Suppressor macrophage (primary cell): ENCODE results near the gene PGLYRP2.

Source experiments
- DNase-seq, 4 experiments: peaks; one replicate each; pipeline ENCODE4 v3.0.0-alpha.2; 2020 to 2022

Gene PGLYRP2

DNA sequence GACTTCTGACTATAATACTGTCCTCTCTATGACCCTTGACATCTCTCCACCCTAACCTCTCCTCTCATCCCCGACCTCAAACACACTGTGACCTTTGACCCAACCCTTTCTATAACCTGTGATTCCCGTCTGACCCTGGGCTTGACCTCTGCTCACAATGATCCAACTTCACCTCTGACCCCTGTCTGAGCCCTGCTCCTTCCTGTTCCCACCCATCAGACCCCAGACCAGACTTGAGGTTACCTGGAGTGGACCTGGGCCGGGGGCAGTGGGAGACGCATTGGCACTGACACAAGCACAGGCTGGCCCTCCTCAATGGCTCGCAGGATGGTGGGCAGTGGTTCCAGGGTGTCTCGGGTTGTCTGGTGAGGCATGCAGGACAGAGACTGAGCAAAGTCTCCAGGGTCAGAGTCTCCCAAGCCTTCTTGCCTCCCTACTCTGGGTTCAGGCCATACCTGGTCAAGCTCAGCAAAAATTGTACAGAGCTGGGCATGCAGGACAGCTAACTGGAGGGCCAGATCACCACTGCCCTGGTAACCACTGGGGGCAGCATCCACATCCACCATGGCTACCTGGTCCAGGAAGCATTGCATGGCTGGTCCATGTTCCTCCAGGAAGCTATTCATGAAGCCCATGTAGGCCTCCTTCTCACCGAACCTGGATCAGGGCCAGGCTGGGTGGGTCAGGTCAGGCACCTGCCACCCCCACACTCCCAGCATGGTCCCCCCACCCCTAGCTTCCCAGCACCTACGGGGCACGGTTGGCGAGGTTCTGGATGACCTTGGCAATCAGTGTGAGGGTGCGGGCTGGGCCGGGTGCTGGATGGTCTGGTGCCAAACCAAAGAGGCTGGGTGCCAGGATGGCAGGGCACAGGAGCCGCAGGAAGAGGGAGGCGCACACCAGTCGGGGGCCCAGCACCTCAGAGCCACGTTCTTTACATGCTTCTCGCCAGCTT, 25.1 kb downstream of the PGLYRP2 start:
- no peak for DNase-seq

DNA sequence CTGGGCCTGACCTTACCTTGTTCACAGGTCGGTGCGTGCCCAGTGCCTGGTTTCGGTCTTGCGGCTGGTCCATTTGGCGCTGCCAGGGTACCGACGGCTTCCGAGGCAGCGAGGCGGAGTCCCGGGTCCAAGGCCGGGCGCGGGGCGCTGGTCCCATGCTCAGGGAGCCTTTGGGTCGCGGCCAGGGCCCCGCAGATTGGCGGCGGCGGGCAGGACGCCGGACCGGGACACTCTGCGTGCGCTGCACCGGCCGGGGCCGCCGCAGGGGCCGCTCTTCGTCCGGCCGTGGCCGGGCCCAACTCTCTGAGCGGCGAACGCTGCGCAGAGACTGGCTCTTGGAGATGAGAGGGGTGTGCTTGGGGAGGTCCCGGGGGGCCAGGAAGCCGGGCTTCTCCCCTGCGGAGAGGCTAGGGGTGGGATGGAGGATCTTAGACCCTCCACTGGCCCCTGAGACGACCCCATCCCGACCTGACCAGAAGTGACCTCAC, 26.2 kb downstream of the PGLYRP2 start:
- no peak for DNase-seq

DNA sequence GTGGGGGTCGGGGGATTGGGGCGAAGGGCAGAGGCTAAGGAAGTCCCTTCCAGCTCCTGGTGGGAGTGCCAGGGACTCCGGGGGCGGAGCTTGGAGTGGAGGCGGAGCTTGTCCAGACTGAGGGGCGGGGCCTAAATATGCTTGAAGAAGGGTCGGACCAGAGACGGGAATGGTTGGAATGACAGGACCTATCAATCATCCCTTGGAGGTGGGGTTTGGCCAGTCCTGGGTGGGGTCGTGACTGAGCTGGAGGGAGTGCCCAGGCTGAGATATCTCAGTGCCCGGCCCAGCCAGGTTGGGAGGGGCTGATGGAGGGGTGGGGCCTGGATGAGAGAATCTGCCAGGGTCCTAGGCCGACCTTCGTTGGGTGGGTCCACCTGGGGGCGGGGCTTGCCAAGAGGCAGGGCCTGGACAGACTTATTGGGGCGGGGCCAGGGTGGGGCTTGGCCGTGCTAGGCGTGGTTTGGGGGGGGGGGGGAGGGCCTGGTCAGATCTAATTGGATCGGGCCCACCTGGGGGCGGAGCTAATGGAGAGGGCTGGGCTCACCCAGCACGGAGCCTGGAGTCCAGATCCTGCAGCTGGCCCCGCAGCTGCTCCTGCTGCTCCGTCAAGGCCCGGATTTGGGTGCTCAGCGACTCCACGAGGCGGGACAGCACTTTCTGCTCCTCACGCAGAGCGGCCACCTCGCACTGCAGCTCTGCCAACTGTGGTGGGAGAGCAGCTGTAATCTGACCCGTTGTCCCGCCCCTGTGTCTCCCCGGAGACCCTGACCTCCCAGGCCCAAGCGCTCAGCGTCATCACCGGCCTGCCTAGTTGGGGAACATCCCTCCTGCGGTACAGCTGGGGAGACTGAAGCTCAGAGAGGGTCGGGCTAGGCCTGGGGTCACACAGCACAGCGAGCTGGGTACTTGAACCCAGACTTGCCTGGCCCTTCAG, 26.9 kb downstream of the PGLYRP2 start:
- DNase-seq = peak; percentile 22 to 38 (median 24)

DNA sequence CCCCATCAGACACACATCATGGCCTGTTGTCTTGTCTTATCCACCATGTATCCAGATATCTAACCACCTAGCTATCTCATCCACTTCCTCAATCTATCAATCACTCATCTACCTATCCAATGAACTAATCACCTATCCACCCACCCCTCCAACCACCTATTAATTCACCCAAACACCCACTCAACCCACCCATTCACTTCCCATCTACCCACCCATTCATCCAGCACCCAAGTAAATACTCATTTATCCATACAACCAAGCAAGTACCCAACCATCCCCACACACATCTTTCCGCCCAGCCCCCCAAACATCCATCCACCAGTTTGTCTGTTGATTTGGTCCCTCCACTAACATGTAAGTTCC, 28.8 kb downstream of the PGLYRP2 start:
- DNase-seq = no peak

DNA sequence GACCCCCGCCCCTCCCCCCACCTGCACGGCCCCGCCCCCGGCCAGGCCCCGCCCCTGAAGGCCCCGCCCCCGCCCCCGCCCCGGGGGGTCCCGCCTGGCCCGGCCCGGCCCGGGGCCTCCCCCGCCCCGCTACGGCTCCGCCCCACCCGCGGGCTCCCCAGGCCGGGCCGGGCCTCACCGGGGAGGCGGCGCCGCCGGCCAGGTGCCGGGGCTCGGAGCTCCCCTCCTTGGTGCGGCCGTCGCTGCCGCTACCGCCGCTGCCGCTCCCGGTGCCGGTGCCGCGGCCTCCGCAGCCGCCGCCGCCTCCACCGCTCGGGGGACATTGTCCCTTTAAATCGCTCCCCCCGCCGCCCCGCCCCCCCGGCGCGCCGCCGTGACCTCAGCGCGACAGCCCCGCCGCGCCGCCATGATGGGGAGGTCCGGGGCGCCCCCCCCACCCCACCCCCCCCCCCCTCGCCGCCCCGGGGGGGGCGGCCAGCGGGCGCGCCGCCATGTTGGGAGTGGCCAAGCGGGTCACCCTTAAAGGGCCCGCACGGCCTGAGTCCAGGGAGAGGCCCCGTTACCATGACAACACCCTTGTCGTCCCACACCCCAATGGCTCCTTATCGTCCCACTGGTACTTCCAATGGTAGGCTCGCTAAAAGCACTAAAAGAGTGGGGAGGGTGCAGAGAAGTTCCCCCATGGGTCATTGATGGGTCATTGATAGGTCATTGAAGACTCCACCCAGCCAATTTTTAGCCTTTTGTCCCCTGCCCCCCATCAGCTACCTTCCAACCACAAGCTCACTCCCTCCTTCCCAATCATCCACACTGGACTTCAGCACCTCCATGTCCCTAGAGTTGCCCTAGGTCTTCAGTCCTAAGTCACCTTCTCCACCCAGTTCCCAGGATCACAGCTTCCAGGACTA, 29.4 kb downstream of the PGLYRP2 start, which contains the start of gene WIZ:
WIZ (minus strand) TSS at position 337 of the 908 bp plus-strand sequence. CDS start 1,649 bp downstream, outside the sequence.
- DNase-seq = peak; percentile 75 to 94 (median 86)

DNA sequence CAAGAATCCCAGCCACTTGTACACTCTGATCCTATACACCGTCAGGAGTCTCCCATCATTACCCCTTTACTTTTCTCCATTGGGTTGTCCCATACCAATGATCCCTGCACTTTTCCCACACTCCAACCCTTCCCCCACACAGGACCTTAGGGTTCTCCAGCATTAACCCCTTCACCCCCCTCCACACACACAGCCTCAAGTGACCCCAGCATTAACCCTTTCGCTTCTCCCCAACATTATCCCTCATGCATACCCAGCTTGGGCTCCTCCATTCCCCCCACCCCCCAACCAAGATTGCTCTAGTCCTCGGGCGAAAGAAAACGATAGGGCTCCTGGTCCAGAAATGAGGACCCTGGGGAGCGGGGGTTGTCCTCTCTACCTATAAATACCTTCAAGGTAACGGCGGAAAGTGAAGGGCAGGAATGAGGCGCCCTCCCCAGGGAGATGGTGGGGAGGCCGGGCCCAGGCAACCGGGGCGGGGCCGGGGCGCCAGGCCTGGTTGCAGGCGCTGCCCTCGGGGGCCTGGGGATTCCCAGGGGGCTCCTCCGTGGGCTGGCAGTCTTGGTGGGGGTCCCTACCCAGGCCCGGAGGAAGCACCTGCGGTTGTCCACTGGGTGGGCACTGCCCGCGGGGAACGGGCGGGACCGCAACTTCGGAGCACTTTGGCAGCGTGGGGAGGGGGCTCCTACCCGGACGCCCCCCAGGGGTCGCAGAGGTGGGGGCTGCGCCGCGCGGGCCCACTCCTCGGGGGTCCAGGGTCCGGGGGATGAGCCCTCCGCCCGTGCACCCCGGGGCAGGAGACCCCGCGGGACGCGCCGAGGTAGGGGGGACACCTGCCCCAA, 30.3 kb downstream of the PGLYRP2 start:
- no peak for DNase-seq

DNA sequence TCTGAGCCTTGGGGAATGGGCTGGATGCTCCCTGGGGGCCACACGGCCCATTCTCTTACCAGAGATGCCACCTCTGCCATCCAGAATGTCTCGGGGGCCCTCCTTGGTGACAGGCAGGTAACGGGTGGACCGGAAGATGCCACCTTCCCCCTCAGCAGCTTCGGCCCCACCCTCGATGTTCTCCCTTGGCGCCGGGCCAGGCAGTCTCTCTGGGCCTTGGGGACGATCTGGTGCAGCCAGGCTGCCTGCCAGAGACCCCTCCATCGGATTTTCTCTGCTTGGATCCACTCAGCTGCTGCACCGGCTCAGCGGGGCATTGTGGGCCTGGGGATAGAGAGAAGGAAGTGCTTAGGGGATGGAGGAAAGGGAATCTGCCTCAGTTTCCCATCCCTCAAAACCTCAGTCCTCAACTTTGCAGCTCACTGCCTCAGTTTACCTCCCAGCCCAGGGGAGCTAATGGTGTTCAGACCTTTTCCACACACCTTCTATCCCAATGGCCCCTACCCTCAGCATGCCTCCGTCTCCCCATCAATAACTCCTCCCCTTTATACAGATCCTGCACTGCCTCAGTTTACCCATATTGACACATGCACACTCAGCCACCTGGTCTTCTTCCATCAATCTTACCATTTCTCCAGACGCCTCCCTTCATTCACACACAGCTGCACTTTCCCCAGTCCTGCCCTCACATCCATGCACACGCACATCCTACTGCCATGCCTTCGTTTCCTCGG, 31.1 kb downstream of the PGLYRP2 start:
- DNase-seq = no peak

DNA sequence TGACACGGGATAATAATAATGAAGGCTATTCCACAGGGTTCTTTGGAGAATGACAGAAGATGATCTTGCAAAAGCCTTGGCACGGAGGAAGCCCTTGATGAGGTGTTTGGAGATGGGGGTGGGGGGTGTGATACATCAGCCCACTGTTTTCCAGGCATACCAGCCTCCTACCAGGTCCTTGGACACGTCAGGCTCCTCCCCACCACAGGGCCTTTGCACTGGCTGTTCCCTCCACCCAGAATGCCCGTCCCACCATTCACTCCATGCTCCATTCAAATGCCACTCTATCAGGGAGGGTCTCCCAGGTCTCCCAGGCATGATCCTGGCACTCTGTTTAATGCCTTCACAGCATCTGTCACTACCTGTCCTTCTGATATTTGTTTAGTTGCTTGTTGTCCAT, 32.2 kb downstream of the PGLYRP2 start:
- DNase-seq = no peak

DNA sequence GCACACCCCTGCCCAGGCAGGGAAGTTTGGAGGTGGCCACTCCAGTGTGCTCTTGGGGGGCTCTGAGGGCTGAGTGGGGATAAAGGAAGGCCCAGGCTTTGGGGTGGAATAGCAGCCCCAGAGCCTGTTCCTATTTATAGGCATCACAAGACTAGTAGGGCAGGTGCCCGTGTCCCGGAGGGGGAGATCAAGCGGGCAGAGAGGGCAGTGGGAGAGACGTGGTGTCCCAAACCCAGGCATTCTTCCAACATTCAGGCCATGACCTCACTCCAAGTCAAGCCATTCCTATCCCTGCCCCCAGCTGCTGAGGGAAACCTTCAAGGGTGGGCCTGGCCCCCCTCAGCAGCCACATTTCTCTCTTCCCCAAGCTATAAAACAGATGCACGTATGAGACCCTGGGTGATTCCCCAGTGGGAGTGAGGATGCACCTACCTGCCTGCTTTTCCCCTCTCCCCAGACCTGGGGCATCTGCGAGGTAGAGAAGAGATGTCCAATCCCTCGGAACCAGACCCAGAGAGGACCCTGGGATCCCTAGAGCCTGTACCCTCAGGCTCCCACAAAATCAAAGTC, 33.4 kb downstream of the PGLYRP2 start:
- DNase-seq = no peak

DNA sequence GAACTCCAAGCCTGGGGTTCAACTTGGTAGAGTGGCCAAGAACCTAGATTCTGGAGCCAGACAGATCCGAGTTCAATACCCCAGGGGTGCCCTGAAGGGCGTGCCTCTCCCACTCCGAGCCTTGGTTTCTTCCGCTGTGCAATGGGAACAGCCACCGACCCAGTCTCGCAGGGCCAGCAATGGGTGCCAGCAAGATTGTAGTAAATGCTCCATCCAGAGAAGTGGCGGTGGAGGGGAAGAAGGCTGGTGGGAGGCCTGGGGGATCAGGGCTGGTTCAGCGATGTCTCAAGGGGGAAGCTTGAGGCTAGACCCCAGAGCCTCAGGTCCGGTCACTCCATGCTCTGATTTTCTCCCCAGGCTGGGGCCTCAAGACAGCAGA, 34.1 kb downstream of the PGLYRP2 start:
- no peak for DNase-seq

DNA sequence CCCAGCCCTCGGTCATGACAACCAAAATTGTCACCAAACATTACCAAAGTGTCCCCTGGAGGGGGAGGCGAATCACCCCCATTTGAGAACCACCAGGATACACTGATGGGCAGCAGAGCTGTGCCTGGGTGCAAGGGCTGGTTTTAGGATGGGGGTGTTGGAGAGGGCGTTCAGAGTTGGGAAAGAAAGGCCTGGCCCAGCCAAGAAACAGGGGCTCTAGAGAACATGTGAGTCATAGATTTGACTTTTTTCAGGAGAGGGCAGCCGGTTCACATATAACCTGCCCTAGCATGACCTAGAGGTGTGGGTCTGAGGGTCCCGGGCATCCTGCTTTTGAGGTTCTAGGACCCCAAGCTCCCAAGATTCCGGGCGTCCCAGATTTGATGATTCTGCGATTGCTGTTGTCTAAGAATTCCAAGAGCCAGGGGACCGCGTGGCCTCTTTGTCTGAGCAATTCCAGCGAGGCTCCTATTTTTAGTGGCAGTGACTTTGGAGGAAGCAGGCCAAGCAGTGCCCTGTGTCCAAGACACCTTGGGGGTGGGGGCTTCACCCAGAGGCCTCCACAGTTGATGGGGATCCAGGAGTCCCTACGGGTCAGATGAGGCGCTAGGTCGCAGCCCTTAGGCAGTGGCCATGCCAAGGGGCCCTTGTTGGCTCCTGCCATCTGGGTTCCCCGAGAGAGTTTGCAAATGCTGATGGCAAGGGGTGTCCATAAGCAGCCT, 34.6 kb downstream of the PGLYRP2 start:
- no peak for DNase-seq

DNA sequence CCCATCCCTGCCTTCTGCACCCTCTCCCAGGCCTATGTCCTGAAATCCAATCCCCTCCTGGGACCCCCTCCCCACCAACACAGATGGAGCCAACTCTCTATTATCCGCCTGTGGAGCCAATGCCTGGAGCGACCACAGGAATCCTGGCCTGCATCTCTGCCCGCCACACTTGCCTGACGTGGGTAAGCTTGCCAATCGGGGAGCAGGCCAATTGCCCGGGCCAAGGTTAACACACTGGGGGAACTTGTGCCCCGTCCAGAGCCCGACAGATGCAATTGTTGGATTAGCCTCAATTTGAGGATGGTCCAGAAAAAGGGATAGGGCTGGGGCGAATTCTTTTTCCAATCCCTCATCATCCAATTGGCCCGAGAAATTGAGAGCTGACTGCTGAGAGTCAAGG, 35.5 kb downstream of the PGLYRP2 start:
- DNase-seq = no peak

DNA sequence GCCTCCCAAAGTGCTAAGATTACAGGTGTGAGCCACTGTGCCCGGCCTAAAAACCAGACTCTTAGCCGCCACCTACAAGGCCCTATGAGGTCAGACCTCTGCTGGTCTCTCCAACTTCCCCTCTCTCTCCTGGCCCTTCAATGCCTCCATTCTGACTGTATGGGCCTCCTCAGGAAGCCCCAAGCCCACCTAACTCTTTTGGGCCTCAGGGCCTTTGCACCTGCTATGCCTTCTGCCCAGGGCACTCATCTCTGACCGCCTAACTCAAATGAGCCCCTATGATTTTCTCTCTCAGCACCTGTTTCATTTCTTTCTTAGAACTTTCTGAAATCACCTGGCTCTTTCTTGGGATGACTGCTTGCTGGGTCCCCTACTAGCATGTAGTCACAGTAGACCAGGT, 36.0 kb downstream of the PGLYRP2 start:
- DNase-seq = no peak

DNA sequence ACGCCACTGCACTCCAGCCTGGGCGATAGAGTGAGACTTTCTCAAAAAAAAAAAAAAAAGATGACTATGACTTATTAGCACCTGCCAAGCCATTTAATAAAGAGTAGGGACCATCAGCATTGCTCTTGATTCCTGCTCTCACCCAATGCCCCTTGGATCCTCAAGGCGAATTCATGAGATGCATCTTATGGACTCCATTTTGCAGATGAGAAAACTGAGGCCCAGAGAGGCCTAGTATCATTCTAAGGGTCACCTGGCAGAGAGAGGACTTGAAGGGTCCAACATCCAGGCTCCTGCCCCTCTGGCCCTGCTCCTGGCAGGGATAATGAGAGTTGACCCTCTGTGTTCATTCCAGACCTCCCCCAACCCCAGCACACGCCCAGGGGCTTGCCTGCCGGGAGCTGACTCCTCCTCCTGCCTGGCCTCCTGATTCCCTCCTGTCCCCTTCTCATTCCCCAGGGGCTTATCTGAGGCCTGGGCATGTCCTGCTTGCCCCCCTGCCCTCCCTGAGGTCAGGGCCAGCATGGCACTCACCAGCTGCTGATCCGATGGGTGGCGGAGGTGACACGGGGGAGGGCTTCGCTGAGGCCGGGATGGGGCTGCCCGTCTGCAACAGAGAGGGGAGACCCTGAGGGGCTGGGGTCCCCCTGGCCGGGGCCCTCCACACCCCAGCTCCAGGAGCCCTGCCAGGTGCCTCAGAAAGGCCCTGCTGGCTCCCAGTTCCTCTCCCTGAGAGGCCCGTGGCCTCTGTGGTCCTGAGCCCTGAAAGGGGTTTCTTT, 37.0 kb downstream of the PGLYRP2 start:
- no peak for DNase-seq

DNA sequence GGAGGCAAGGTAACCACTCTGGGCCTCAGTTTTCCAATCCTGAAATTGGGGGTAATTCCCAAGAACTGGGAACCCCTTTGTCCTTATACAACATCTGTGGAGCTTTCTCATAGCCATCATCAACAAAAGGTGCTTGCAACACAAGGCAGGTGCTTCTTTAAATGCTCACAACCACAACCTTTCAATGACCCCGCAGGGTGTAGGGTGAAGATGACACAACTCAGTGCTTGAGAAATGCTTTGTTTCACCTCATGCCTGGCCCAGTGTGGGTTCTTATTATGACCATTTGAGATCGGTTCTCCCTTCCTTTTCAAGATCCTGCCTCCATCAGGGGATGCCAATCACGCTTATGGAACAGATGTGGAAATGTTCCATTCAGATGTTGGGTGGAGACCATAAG, 38.0 kb downstream of the PGLYRP2 start:
- no peak for DNase-seq

DNA sequence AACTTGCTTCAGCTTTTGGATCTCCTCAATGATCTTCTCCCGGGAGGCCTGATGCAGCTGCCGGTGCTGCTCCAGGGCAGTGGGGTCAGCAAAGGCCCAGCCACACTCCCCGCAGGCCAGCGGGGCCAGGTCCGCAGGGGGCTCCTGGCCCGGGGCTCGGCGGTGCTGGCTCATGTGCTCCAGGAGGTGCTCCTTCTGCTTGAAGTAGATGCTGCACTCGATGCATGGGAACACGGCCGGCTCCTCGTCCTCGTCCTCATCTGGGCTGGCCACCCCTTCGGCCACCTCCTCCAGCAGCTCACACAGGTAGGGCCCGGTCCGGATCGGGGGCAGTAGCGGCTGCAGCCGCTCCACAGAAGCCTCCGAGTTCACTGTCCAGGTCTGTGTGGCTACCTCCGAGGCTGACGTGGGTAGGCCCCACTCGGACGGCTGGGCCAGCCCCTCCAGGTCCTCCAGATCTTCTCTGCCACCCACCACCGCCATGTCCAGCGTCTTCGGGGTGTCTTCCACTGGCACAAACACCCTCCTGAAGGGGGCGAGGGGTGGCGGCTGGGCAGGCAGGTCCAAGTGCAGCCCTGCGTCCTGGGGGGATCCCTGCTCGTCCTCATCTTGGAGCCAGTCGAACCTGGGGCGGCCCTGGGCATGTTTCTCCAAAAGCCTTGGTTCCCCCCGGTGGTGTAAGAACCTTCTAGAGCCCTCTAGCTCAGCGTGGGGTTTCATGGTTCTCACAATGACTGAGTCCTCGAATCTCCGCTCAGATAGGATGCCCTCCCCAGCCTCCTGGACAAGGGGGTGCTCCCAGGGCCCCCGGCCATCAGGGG, 39.3 kb downstream of the PGLYRP2 start:
- DNase-seq = no peak

DNA sequence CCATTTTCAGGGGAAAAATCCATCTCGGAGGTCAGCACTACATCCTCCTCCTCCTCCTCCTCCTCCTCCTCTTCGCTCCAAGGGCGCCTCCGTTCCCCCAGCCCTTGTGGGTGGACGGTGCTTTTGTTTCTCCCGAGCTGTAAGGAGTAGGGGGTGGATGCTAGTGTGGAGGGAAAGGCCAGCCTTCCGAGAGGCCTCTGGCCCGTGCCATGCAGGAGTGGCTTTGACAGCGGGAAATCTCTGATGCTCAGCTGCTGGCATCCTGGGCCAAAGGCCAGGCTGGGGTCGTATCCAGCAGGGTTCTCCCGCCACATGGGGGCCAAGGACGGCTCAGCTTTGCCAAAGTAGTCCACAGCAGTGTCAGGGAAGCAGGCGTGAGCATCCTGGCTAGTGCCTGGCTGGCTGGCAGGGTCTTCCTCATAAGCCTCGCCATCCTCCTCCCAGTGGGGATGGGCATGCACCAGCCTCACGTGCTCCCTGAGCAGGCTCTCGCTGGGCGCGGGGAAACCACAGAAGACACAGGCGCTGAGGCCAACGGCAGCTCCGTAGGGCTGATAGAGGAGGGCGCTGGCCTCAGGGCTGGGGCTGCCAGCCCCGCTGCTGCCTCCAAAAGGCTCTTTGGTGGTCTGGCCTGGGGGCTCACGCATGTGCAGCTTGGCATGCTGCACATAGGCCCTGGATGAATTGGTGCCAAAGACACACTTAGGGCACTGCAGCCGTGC, 40.1 kb downstream of the PGLYRP2 start:
- DNase-seq = no peak
